ENCODE results near the gene ADNP.

Gene ADNP

DNA sequence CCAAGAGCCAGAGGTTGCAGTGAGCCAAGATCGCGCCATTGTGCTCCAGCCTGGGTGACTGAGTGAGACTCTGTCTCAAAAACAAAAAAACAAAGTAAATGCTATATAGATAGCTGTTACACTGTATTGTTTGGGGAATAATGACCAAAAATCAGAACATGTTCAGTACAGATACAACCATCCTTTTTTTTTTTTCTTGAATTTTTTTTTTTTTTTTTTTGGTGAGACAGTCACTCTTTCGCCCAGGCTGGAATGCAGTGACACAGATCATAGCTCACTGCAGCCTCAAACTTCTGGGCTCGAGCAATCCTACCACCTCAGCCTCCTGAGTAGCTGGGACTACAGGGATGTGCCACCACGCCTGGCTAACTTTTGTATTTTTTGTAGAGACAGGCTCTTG is 72.7 kb downstream of the ADNP start:
- DNase-seq = no peak
- in situ Hi-C loops (cut with MboI; ENCODE audit: low pct_unique_long_range_greater_than_20kb, low sequenced_read_pairs) = no loop called here

DNA sequence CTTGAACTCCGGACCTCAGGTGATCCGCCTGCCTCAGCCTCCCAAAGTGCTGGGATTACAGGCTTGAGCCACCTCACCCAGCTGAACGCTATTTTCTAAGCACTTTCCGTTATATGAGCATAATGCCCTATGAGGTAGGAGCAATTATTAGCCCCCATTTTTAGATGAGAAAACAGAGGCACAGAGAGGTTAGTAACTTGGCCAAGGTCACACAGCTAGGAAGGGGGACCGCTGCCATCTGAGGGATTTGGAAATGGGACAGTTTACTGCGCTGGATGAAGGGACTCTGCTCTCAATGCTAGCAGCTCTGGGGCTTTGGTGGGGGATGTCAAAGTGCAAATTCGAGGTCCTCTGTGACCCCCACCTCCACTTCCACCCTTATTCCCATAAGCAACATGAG is 73.9 kb downstream of the ADNP start:
- in situ Hi-C loops (cut with MboI; ENCODE audit: low pct_unique_long_range_greater_than_20kb, low sequenced_read_pairs) = no loop called here
- no peak for DNase-seq

DNA sequence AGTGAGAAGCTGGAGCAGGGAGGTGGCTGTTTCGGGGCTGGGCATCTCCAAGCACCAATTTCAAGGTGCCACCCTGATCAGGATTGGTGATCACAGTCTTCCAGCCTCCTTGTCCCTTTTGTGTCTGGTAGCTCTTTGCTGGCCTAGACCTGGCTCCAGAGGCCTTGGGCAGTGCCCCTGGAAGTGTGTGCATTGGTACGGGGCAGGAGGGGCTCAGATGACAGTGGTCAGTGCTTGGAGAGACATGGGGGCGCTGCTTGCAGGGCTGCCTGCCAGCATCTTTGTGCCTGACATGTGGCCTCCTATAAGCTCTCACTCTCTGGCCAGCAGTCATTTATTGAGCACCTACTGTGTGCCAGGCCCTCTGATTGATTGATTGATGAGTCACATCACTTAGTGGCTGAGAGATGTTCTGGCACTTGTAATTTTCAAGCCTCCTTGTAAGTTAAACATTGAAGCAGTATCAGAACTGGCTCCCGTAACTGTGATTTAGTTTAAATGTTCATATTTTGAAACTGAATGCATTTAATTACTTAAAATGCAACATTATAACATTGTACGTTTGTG is 74.7 kb downstream of the ADNP start:
- in situ Hi-C loops (cut with MboI; ENCODE audit: low pct_unique_long_range_greater_than_20kb, low sequenced_read_pairs) = no loop called here
- DNase-seq = no peak

DNA sequence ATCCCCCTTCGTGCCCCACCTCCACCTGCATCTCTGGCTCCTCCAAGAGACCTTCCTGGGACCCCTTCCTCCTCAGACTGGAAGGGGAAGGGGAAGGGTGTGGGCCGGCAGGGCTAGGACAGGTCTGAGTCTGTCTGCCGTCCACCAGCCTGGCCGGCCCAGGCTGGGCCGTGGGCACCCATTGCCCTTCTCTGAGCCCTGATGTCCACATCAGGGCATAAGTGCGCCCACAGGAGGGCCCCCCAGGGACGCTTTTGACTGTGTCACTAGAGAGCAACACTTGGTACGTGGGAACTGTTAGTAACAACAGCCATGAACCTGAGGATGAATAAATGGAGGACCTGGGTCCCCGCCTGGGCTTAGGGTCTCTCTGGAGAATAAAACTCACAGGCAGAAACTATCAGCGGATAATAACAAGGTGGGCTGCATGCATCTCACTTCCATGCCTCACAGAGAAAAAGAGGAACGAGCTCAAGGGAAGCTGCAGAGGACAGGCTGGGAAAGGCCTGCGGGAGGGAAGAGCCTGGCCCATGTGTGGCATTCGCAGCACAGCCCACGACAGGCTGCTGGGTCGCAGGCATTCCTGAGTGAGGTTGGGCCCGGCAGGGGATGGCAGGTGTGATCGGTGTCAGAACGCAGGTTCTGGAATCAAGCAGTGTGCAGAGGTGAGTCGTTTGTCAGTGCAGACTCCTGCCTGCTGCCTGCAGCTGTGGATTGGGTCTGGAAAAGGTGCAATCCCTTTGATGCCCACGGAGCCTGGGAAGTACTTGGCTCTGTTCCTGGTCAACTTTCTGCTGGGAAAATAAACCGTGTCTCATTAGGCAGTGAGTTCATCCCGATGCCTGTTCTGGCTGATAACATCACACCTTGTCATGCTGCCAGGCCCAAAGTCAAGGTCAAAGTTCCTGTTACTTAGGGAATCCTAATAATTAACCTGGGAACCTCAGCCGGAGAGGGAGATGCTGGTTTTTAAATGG is 75.5 kb downstream of the ADNP start:
- DNase-seq = no peak
- in situ Hi-C loops (cut with MboI; ENCODE audit: low pct_unique_long_range_greater_than_20kb, low sequenced_read_pairs) = no loop called here

DNA sequence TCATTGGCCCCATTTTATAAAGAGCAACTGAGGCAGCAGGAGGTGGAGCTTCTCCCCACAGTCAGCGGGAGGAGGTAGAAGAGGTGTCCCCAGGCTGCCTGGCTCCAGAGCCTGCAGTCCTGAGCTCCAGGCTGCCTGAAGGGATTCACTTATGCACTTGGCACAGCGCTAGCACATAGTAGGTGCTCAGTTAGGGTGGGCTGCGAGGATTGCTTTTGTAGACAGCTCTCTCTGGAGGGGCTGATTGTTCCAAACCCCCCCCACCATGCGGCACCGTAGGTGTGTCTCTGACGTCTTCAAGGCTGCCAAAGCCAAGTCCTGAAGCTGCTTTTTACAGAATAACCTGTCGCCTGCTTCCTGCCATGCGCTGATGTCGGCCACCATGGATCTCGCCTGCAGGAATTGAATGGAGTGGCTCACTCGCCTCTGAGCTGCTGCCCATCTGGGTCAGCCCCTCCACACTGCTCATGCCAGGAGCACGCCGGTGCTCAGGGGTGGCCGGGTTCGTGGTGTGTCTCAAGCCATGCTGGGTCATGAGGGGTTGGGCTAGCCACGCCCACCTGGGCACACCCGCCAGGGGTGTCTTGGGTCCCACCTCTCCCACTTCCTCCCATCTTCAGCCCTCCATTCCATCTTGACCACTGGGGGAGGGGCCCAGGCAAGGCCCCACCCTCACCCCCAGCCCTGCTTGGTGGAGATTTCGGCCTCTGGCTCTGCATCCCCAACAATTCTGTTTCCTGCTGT is 76.6 kb downstream of the ADNP start:
- no peak for DNase-seq

DNA sequence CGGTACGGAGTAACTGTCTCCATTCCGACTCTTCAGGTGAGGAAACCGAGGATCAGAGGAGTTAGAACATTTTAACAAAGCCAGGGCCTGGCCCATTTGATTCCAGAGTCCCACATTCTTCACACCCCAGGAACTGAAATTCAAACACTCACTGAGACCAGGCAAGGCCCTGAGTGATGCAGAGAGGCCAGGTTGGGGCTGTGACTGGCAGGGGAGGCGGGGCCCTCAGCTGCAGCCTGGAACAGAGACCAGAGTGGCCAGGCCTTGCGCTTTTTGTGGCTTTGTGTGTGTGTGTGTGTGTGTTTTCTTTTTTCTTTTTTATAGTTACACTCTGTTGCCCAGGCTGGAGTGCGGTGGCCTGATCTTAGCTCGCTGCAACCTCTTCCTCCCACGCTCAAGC is 79.2 kb downstream of the ADNP start:
- in situ Hi-C loops (cut with MboI; ENCODE audit: low pct_unique_long_range_greater_than_20kb, low sequenced_read_pairs) = no loop called here
- no peak for DNase-seq

More for the DNA sequence above, 76.6 kb downstream of the ADNP start:
- in situ Hi-C loops (cut with MboI; ENCODE audit: low pct_unique_long_range_greater_than_20kb, low sequenced_read_pairs) = no loop called here

DNA sequence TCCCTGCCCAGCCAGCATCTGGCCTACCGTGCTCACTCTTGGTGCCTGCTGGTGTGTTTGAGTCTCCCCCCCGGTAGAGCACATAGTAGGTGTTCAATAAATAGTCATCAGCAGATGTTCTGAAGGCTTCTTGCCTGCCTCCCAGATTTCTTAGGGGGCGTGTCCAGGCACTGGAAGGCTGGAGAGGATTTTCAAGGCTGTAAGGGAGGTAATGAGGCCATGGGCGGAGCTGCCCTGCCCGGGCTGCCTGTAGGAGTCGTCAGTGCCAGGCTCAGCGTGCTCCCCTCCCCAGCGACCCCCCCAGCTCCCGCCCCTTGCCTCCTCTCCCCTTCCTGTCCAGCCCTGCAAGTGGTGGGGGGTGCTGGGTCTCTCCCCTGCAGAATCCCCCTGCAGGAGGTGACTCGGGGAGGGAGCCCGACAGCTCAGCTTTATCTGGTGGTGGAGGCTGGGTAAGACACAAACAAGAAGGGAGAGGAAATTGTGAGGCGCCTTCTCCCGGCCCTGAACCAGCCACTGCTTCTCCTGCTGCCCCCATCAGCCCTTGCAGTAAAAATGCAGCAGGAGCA is 80.4 kb downstream of the ADNP start:
- DNase-seq = no peak
- in situ Hi-C loops (cut with MboI; ENCODE audit: low pct_unique_long_range_greater_than_20kb, low sequenced_read_pairs) = no loop called here

DNA sequence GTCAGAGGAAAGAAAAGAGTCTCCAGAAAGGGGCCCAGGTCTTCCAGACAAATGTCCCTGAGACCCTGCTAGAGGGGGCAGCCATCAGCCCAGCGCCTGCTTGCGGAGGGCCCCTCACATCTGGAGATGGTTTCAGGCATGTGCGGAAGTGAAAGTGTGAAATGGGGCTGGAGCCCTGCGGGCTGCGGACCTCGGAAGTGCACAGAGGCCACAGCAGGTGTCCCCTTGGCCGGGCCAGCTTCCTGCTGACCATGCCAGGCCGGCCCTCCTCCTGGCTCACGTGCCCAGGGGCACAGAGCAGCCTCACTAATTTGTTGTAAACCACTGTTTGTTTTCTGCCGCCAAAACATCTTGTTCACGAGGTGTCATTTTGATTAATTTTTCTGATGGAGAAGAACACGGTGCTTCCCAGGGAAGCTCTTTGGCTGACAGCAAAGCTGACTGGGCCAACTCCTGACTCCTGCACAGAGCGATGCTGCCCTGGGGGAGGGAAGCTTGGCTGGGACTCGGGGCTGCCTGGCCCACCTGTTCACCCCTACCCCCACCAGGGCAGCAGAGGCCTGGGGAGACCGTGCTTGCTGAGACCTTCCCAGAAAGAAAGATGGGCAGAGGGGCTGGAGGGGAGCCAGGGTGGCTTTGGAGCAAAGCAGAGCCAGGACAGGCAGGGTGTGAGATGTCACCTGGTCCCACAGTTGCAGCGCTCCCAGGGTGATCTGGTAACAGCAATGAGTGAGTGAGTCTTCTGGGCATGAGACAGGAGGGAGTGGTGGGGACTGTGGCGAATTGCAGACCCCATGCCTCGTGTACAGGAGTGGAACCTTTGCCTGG is 82.2 kb downstream of the ADNP start:
- in situ Hi-C loops (cut with MboI; ENCODE audit: low pct_unique_long_range_greater_than_20kb, low sequenced_read_pairs) = no loop called here
- DNase-seq = no peak

DNA sequence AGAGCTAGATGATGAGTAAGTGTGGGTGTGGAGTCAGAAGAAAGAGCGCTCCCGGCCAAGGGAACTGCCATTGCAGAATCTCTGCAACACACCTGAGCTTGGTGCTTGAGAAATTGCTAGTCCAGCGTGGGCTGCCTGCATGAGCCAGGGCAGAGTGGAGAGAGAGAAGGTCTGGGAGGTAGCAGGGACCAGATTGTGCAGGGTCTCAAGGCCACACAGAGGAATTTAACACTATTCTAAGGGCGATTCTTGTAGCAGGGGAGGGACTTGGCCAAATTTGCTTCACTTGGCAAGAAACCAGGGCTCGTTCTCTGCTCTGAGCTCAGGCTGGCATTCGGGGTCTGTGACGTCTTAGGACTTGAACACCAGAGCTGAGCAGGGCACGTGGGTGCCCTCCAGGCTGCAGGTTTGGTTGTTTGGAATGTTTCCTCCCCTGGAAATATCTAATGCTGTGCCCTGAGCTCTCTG is 82.9 kb downstream of the ADNP start:
- in situ Hi-C loops (cut with MboI; ENCODE audit: low pct_unique_long_range_greater_than_20kb, low sequenced_read_pairs) = no loop called here
- DNase-seq = no peak

DNA sequence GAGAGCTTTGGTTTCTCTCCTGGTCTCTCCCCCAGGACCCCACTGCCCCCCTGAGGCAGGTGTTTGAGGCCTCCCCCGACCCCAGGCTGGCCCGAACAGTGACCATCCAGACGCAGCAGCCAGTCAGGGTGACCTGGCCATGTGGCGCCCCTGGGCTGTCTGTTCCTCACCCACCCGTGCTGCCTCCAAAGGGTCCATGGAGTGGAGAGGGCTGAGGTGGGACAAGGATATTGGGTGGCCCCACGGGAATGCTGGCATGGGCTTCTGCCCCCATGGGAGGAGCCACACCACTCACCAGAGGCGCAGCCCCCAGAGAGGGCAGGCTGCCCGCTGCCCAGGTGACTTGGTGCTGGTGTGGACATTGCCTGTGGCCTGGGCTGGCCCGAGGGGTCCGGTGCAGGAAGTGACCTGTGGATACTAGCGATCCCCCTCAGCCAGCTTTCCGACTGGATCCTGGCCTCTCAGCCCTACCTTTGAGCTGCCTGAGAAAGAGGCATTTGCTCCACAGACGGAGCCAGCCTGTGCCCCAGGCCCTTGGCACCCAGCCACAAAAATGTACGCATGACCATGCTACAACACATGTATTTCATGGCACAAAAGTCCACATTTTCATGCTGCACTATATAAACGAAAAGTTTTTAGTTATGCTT is 85.5 kb downstream of the ADNP start:
- in situ Hi-C loops (cut with MboI; ENCODE audit: low pct_unique_long_range_greater_than_20kb, low sequenced_read_pairs) = no loop called here
- no peak for DNase-seq

DNA sequence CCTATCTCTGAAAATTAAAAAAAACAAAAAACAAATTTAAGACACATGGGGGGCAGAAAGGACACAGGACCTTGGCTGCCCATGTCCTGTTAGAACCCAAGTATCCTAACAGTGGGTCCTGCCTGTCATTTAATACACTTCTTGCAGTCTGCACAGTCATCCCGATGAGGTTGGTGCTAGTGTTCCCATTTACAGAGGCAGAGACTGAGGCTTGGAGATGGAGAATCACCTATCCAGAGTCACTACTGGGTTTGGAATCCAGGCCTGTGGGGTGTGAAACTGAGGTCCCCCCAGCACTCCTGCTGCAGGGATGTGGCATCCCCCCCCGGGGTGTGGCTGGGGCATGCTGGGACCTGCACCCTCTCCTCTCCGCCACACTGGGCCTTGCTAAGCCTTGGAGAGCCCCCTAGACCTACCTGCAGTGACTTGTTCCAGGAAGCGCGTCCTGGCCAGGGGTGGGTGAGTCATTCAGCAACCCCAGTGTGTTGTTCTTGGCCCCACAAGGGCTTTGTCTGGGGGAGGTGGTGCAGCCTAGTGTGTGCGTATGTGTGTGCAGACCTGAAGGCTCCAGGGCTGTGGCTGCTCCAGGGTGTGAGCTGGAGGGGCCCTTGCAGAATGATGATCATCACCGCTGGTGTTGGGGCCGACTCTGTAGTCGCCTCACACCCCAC is 86.7 kb downstream of the ADNP start:
- DNase-seq = peak; percentile 4
- in situ Hi-C loops (cut with MboI; ENCODE audit: low pct_unique_long_range_greater_than_20kb, low sequenced_read_pairs) = no loop called here

DNA sequence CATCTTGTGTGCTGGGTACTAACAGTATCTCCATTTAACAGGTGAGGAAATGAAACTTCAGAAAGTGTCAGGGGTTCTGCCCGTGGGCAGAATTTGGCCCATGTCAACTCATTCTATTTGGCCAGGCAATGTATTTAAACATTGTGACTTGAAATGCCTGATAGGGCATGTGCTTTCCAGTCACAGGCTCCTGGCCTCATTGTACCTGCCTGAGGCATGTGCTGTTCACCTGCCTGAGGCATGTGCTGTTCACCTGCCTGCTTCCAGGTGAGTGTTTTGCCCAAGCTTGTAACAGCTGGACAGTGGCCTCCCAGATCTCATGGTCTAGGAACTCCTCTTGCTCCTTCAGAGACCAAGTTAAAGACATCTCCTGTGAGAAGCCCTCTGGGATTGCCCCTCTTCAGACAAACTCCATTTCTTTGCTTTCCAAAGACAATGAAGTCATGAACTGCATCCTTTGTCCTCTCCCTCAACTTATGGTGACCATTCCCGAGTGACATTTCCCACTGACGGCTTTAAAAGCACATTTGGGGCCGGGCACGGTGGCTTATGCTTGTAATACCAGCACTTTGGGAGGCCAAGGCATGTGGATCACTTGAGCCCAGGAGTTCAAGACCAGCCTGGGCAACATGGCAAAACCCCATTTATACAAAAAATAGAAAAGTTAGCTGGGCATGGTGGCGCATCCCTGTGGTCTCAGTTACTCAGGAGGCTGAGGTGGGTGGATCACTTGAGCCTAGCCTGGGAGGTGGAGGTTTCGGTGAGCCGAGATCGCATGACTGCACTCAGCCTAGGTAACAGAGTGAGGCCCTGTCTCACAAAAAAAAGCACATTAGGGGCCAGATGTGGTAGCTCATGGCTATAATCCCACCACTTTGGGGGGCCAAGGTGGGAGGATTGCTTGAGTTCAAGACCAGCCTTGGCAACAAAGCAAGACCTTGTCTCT is 87.6 kb downstream of the ADNP start:
- in situ Hi-C loops (cut with MboI; ENCODE audit: low pct_unique_long_range_greater_than_20kb, low sequenced_read_pairs) = no loop called here
- no peak for DNase-seq

DNA sequence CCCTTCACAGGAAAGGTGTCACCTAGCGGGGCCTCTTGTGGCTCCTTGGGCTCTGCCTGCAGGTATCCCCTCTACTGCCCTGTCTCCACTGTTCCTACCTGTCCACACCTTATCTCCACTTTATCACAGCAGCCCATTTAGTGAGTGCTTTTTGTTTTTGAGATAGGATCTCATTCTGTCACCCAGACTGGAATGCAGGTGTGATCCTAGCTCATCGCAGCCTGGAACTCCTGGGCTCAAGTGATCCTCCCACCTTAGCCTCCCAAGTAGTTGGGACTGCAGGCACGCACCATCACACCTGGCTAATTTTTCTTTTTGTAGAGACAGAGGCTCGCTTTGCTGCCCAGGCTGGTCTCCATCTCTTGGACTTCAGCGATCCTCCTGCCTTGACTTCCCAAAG is 88.4 kb downstream of the ADNP start:
- in situ Hi-C loops (cut with MboI; ENCODE audit: low pct_unique_long_range_greater_than_20kb, low sequenced_read_pairs) = no loop called here
- DNase-seq = no peak

Measured in KBM-7 (cell line).